GM18951 (cell line): ENCODE results near the gene ADAMTS4.
A peak's percentile ranks its signal among the peaks of the same experiment; 100 is the strongest.

Experiments used
- POLR2A ChIP-seq: IDR thresholded peaks from 4 replicates; pipeline ENCODE4 v1.6.1; 2011; ENCODE audit warnings: mild to moderate bottlenecking; ENCODE audit not compliant: insufficient read length, insufficient read depth; ENCODE audit errors: extremely low read depth
- in situ Hi-C: fragments of 300-500 bp; cut with MboI; formaldehyde crosslinking; loops from one replicate; pipeline ENCODE4 v1.12.0; 2022; ENCODE audit warnings: low sequenced_read_pairs, mixed read lengths, inconsistent platforms; ENCODE audit not compliant: unreplicated experiment

Gene ADAMTS4

DNA sequence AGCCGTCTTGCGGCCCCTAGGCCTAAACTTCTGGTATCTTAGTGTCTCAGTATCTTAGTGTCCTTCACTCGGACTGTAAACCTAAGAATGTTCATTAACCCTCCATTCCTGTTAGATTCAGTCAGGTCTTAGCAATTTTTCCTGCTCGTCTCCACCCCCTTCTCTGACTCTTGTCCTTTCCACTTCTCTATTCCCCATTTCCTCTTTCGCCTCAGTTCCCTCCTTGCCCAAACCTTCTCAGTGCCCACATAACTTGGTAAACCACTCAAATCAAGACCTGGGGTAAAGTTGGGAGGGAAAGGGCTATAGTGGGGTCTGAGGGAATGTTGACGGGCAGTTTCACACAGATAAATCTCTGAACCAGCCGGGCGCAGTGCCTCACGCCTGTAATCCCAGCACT lies 15.5 kb upstream of the ADAMTS4 start:
- in situ Hi-C loops, result no loop called here
- TF ChIP-seq POLR2A, result no peak

DNA sequence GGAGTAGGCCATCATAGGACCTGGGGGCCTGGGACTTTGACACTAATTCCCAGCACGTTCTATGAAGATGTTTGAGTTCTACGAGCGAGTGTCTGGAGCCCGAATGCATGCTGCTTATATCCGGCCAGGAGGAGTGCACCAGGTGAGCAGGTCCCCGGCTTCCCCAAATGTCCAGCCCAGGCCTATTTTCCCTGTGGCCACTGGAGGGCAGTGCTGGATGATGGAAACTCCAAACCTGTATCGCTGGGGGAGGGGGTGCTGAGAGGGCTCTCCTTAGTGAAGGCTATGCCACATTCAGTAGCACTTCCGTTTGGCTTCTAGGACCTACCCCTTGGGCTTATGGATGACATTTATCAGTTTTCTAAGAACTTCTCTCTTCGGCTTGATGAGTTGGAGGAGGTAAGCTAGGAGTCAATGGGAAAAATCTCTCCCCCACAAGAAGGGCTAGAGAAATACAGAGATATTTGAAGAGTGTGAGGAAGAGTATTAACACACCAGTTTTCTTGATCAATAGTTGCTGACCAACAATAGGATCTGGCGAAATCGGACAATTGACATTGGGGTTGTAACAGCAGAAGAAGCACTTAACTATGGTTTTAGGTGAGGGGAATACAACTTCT lies 11.0 kb upstream of the ADAMTS4 start:
- TF ChIP-seq POLR2A, result no peak
- in situ Hi-C loops, result no loop called here

DNA sequence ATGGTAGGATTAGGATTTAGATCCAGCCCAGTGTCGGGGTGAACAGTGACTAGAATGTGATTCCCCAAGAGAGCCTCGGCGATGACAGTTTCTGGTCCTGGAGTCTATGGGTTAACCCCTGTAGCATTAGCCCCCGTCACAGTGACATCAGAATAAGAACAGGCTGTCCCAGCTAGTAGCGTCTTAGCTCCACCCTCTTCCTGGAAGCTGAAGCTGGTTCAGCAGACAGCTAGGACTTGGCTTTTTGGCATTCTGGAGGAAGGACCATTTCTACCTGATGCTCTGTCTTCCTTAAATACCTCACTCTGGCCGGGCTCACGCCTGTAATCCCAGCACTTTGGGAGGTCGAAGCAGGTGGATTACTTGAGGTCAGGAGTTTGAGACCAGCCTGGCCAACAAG lies 8.3 kb upstream of the ADAMTS4 start:
- no peak for TF ChIP-seq POLR2A
- in situ Hi-C loops, result no loop called here

DNA sequence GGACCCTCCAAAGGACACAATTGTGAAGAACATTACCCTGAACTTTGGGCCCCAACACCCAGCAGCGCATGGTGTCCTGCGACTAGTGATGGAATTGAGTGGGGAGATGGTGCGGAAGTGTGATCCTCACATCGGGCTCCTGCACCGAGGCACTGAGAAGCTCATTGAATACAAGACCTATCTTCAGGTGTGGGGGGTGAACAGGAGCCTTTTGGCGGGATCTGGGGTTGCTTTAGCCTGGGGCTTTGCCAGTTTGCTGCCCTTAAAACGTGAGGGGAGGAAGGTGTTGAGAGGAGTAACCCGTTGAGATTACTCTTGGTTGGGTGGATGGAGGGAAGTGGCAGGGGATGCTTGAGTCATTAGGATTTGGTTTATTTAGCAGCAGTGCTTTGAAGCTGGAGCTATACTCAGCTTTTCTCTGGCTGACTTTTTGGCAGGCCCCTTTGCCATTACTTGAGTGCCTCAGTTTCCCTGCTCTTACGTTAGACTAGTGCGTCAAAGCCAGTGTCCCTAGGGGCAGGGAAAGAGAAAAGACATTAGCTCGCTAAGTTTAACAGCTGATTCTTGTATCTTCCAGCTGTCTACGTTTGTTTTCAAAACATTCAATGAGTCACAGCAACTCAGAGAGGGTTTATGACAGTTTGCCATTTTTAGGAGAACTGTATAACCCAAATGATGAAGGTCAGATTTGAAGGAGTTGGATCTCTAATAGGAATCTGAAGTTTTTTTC lies 7.7 kb upstream of the ADAMTS4 start:
- in situ Hi-C loops, result no loop called here
- no peak for TF ChIP-seq POLR2A

DNA sequence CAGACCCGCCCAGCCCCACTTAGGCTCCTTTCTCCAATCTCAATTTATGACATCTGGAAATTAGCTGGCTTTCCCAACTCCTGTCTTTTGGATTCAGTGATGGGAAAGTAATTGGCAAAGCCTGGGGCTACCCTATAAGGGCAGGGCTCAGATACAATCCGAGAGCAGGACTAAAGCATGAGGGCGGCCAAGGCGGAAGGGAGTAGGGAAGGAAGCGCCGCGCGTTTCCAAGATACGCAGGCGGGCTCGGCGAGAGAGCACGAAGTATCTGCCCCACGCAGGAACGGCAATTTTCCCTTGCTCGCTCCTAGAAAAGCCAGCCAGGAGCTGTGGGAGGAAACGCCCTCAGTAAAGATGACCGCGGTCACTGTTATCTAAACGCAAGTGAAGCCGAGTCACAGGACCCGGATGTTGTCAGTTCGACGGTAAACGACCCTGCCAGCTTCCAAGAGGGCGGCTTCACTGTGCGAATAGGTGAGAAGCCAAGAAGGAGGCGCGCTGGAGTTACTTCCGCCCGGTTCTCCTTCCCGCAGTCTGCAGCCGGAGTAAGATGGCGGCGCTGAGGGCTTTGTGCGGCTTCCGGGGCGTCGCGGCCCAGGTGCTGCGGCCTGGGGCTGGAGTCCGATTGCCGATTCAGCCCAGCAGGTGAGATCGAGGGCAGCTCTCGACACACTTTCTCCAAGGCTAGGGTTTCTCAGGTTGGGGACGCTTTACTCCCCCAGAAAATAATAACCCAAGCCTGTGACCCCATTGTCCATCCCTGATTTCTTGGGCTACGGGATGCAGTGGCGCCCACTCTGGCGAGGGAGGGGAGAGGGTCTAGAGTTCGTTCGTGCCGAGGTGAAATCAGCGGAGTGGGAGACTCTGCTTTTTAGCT lies 3.2 kb upstream of the ADAMTS4 start, which contains the start of gene NDUFS2:
TSS of gene NDUFS2 (plus strand) at position 532 of the 877 bp plus-strand sequence. CDS start at position 551, 19 bp downstream.
- peak; percentile 90 for TF ChIP-seq POLR2A
- in situ Hi-C loops, result no loop called here

DNA sequence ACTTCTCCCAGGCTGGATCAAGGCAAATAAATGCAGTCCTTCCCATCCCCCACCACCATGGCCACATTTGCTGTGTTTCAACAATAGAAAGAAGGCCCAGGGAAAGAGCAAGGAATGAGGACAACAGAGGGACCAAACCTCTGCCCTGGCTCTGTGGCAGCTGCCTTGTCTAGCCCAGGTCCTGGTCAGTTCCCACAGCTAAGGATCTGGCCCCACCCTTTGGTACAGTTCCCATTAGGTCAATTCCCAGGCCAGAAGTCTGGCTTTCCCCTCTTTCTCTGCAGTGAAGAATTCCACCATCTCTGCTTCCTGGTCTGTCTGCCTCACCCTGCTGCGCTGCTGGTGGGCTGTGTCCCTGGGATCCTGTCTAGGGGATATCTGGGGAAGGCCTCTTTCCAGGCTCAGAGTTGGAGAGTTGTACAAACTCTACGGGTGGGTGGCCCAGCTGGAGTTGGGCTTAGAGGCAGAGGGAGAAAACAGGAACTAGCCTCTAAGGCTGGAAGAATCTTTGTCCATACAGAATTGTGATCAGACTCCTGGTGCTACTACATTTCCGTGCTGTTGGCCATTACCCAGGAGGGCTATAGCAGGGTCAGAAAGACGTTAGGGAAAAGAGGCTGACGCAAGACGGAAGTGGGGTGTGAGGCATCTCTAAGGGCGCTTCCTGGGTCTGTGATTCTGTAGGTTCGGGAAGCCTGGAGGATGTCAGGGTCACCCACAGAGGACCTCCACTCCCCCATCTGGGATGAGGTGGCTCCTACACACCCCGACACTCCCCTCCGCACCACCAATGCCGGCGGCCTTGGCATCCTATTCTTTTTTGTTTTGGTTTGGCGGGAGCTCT lies 2.4 kb upstream of the ADAMTS4 start:
- in situ Hi-C loops, result no loop called here
- no peak for TF ChIP-seq POLR2A

DNA sequence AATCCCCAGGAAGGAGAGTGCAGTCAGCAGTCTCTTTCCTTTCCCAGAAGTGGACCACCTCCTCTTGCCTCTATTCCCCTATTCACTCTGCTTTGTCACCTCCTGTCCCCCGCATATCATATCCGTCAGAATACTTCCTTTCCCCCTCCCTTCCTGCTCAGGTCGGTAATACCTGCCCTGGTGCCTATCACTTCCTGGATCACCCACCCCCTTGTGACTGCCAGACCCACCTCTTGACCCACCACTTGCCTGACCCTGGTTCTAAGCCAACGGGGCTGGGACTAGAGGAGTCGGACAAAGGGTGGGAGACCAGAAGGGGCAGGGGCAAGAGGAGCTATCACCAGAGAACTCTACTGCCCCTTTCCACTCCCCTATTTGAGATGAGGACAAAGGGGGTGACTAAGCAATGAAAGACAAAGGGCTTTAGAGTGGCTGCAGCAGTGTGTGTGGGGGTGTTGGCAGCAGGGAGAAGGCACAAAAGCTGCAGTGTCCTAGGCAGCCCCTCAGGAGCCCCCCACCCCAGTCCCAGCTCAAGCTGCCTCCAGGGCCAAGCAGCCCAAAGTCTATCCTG lies 1.7 kb upstream of the ADAMTS4 start:
- no peak for TF ChIP-seq POLR2A

DNA sequence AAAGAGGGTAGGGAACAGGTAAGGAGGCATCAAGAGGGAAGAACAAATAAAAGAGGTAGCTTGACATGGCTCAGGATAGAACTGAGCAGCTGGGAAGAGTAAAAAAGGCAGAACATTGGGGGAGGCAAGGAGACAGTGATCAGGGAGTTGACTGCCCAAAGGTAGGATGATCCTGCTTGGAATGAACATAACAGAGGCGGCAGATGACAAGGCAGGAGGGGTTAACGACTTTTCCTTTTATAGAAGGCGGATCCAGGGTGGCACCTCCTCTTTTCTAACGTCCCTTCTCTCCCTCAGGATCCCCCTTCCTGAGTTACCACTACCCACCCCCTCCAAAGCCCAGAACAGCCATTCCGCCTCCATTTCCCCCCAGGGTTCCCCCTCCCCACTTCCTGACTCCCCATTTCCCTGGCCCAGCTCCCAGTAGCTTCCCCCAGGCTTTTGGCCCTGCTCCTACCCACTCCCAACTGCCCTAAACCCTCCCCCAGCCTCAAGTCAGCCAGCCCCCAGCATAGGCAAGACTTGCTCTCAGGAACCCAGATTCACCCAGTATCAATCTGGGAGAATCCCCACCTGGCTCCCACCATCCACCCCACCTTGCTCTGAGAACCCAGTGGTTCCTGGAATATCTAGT lies 769 bp upstream of the ADAMTS4 start:
- in situ Hi-C loops, result no loop called here
- no peak for TF ChIP-seq POLR2A

More for the DNA sequence above, 1.7 kb upstream of the ADAMTS4 start:
- in situ Hi-C loops, result no loop called here

DNA sequence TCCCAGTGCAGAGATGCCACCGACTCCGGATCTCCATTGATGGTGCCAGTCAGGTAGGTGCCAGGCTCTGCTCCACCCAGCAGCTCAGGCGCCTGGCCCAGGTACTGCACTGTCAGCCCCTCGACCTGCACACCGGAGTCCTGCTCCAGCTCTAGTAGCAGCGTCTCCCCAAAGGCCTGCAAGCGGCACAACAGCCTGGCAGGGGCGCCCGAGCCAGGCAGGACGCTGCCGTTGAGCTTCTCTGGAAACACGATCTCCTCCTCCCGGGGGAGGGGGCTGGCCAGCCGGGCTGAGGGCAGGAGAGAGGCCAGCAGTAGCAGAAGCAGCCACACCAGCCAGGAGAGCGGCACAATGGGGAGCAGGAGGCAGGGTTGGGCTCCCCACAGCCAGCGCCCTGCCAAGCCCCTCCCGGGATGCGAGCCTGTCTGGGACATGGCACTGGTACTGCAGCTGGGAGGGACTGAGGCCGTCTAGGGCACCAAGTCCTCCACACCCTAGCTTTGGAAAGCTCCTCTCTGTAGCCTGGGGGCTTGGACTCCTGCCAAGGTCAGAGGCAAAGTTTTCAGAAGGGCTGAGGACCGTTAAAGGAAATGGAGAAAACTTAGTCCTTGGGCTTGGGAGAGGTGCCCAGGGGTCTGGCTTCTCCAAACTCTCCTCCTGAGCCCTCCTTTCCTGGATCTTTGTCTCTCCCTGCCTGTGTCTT lies 509 bp downstream of the ADAMTS4 start:
- no peak for TF ChIP-seq POLR2A
- in situ Hi-C loops, result no loop called here

DNA sequence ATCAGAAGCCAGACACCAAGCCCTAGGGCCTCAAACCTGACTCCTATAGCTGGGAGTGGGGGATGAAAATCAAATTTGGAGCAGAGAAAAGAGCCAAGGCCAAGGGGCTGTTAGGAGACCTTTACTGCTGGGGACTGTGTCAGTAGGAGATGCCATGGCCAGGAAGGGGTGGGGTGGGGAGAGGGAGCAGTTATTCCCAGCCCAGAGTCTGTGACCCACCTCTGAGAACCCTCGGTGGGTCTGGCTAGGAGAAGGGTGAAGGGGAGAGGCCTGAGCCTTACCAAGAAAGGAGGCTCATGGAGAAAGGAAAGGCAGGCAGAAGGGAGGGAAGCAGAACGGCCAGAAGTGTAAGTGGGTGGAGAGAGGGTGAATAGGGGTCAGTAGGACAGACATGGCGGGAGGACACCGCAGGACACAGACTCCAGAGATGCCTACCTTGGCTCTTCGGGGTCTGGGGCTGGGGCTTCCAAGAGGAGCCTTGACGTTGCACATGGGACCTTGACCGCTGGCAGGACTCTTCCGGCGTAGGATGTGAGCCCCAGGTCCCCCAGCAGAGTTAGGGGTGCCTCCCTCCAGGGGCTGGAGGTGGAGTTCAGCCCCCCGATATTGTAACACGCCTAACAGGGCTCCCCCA lies 1.2 kb downstream of the ADAMTS4 start:
- TF ChIP-seq POLR2A, result no peak
- in situ Hi-C loops, result no loop called here
